Measurements from ENCODE around the gene ENAM. TPM values are rescaled to one million over a fixed set of nuclear protein-coding genes. Genes with fewer than 3 reads are reported as not detected.

ENAM gene
- total and polyA plus RNA-seq, 9 of the 15 experiments (the other 6 are each of a cell fraction or from before 2014, with no cell fraction given): 0.04 to 0.09 (median 0.04) TPM; not detected in 6

GRCh38 chr4:70687821-70688794 lies 59.6 kb downstream of the ENAM start, which contains the start of gene UTP3 (continued):
- TF ChIP-seq, protein P1, sequence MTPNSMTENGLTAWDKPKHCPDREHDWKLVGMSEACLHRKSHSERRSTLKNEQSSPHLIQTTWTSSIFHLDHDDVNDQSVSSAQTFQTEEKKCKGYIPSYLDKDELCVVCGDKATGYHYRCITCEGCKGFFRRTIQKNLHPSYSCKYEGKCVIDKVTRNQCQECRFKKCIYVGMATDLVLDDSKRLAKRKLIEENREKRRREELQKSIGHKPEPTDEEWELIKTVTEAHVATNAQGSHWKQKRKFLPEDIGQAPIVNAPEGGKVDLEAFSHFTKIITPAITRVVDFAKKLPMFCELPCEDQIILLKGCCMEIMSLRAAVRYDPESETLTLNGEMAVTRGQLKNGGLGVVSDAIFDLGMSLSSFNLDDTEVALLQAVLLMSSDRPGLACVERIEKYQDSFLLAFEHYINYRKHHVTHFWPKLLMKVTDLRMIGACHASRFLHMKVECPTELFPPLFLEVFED (CRISPR knock-in tag; conservative IDR thresholded peaks at IDR 0.05): no peak
- TF ChIP-seq CTBP1 (IDR thresholded peaks at IDR 0.05; ENCODE audit: borderline replicate concordance): peak; percentile 91
- TF ChIP-seq C11orf30 (IDR thresholded peaks at IDR 0.05; ENCODE audit: low read depth): peak; percentile 89
- no peak for TF ChIP-seq ELK1 (CRISPR knock-in tag; IDR thresholded peaks at IDR 0.05)
- TF ChIP-seq, protein P2, sequence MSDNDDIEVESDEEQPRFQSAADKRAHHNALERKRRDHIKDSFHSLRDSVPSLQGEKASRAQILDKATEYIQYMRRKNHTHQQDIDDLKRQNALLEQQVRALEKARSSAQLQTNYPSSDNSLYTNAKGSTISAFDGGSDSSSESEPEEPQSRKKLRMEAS (CRISPR knock-in tag; IDR thresholded peaks at IDR 0.05): peak; percentile 84
- TF ChIP-seq NKRF (IDR thresholded peaks at IDR 0.05; ENCODE audit: borderline replicate concordance): peak; percentile 86
- peak; percentile 39 for TF ChIP-seq SMARCE1 (IDR thresholded peaks at IDR 0.05)

Measured in K562 (cell line).